ENCODE results near the gene MYH15. TPM values are rescaled to one million over a fixed set of nuclear protein-coding genes. Genes with fewer than 3 reads are reported as not detected.

Gene MYH15
- polyA plus RNA-seq, 1 donor from 2014 or later = 0.71 TPM

- Histone ChIP-seq H3K9me3 (ENCODE audit: low read length) (no peaks in the 10 kb centered on the region), H4K20me1 (ENCODE audit: insufficient read depth) (no peaks in the 10 kb centered on the region), H3K27ac (ENCODE audit: low read length) (no peak overlapping the region), H3K9me2 (ENCODE audit: insufficient read depth, low read length) (no peaks in the 10 kb centered on the region), H2AFZ (ENCODE audit: low read depth, low read length) (no peak overlapping the region), H3K9ac (ENCODE audit: low read length) (no peak overlapping the region), H3K79me2 (replicated peaks; ENCODE audit: insufficient read depth, low read length) (no peaks in the 10 kb centered on the region), H3F3A (ENCODE audit: insufficient read depth, low read length, poor library complexity, severe bottlenecking) (no peaks in the 10 kb centered on the region), H3K27me3 (ENCODE audit: insufficient read depth, low read depth, low read length) (no peaks in the 10 kb centered on the region), H3K4me2 (ENCODE audit: low read length) (no peak overlapping the region), H3K4me3 (ENCODE audit: low read length) (no peak overlapping the region), H3K36me3 (ENCODE audit: insufficient read depth, low read length) (no peaks in the 10 kb centered on the region)
- TF ChIP-seq REST (IDR thresholded peaks at IDR 0.05; ENCODE audit: borderline replicate concordance) = no peak
- no peak for TF ChIP-seq SMC3 (conservative IDR thresholded peaks at IDR 0.05; ENCODE audit: poor library complexity)
- no peak for TF ChIP-seq EZH2 (IDR thresholded peaks at IDR 0.05; ENCODE audit: borderline replicate concordance, insufficient read depth, low read length, poor library complexity, severe bottlenecking)
Observed at GRCh38 chr3:108357042-108357441, 153.4 kb downstream of the MYH15 start.

GRCh38 chr3:108354562-108354961 is 155.8 kb downstream of the MYH15 start:
- no peak overlapping the region for H3K27ac ChIP-seq (ENCODE audit: low read length)
- no peak overlapping the region for H3K4me2 ChIP-seq (ENCODE audit: low read length)
- H3K79me2 ChIP-seq (replicated peaks; ENCODE audit: insufficient read depth, low read length) = no peaks in the 10 kb centered on the region

More at GRCh38 chr3:108354562-108354961, 155.8 kb downstream of the MYH15 start:
- Histone ChIP-seq H3K36me3 (ENCODE audit: insufficient read depth, low read length) (no peaks in the 10 kb centered on the region), H3K4me3 (ENCODE audit: low read length) (no peak overlapping the region), H3K9me3 (ENCODE audit: low read length) (no peaks in the 10 kb centered on the region), H3F3A (ENCODE audit: insufficient read depth, low read length, poor library complexity, severe bottlenecking) (no peaks in the 10 kb centered on the region), H3K9ac (ENCODE audit: low read length) (no peak overlapping the region), H3K9me2 (ENCODE audit: insufficient read depth, low read length) (no peaks in the 10 kb centered on the region), H3K27me3 (ENCODE audit: insufficient read depth, low read depth, low read length) (no peaks in the 10 kb centered on the region), H4K20me1 (ENCODE audit: insufficient read depth) (no peaks in the 10 kb centered on the region), H2AFZ (ENCODE audit: low read depth, low read length) (no peak overlapping the region)
- TF ChIP-seq POLR2AphosphoS5 (IDR thresholded peaks at IDR 0.05) = no peak
- no peak for TF ChIP-seq MXI1 (conservative IDR thresholded peaks at IDR 0.05; ENCODE audit: poor library complexity, severe bottlenecking)
- no peak for TF ChIP-seq REST (IDR thresholded peaks at IDR 0.05; ENCODE audit: borderline replicate concordance)
- TF ChIP-seq EZH2 (IDR thresholded peaks at IDR 0.05; ENCODE audit: borderline replicate concordance, insufficient read depth, low read length, poor library complexity, severe bottlenecking) = no peak
- TF ChIP-seq RAD21 (conservative IDR thresholded peaks at IDR 0.05) = no peak
- TF ChIP-seq CTCF (IDR thresholded peaks at IDR 0.05; ENCODE audit: poor library complexity, severe bottlenecking) = no peak
- no peak for TF ChIP-seq EP300 (conservative IDR thresholded peaks at IDR 0.05; ENCODE audit: poor library complexity, severe bottlenecking)
- no peak for TF ChIP-seq TAF1 (IDR thresholded peaks at IDR 0.05; ENCODE audit: low read depth)
- no peak for TF ChIP-seq SMC3 (conservative IDR thresholded peaks at IDR 0.05; ENCODE audit: poor library complexity)
